Mammary epithelial cell (primary cell): ENCODE results near the gene P3R3URF.

ENCODE experiments used
- CTCF ChIP-seq, 2 donors: IDR thresholded peaks in 1 of 2; conservative IDR thresholded peaks in 1 of 2; 2 replicates each; pipeline ENCODE4 v1.5.1; 2011 to 2012; ENCODE audit warnings: inconsistent platforms in 2 of 2, low read length in 2 of 2, mild to moderate bottlenecking in 2 of 2, control low read depth in 1 of 2, low read depth in 1 of 2; ENCODE audit not compliant: insufficient read depth in 1 of 2; ENCODE audit errors: extremely low read depth in 1 of 2
- EZH2 ChIP-seq: IDR thresholded peaks from 2 replicates; pipeline ENCODE4 v1.6.1; 2012; ENCODE audit warnings: low read length, inconsistent platforms, borderline replicate concordance

- TF ChIP-seq CTCF (conservative IDR thresholded peaks at IDR 0.05 in 1 of 2, IDR thresholded peaks at IDR 0.05 in 1 of 2; ENCODE audit: extremely low read depth in 1 of 2, insufficient read depth in 1 of 2, low read depth in 1 of 2, low read length in 2 of 2) = no peak
- no peak for TF ChIP-seq EZH2
Measured at GRCh38 chr1:46199233-46199749, 23.0 kb upstream of the P3R3URF start.
